ENCODE measurements around the gene IQSEC2.
A peak's percentile ranks its signal among the peaks of the same experiment; 100 is the strongest.

Gene IQSEC2

DNA sequence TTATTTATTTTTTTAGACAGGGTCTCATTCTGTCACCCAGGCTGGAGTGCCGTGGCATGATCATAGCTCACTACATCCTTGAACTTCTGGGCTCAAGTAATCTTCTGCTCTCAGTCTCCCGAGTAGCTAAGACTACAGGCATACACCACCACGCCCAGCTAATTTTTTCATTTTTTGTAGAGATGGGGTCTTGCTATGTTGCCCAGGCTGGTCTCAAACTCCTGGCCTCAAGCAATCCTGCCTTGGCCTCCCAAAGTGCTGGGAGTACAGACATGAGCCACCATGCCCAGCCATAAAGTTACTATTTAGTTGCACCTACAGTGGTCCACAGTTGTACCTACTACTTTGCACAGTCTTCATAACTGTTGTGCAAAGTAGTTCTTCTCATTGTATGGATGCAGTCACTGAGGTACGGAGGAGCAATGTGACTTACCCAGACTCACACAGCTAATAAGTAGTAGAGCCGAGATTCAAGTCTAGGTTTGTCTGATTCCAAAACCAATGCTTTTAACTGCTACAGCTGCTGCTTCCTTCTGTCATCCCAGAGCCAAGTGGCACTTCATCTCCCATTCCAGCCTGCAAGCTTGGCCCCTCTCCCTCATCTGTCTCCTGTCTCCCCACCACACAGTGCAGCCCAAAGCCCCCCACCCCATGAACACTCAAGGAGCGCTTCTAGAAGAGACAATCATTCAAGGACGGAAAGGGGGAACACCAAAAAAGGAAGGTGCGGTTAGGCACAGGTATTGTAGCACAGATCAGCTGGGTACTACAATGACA lies 24.0 kb upstream of the IQSEC2 start:
- DNase-seq, result no peak

GRCh38 chrX:53303195-53303594 lies 21.8 kb upstream of the IQSEC2 start:
- DNase-seq, result no peak

DNA sequence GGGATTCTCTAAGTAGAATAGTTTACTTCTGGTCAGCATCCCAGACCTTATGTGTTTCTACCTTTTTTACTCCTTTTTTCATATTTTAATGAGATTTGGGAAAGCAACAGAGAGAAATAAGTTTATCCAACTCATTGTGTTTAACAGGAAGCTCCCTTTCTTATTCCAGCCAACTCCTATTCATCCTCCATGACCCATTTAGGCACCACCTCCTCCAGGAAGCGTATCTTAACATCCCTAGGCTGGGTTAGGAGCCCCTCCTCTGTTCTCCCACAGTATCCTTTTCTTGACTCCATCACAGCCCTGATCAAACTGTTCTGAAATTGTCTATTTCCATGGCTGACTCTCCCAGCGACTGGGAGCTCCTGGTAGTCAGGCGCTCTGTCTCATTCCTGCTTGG lies 18.8 kb upstream of the IQSEC2 start:
- DNase-seq, result no peak

DNA sequence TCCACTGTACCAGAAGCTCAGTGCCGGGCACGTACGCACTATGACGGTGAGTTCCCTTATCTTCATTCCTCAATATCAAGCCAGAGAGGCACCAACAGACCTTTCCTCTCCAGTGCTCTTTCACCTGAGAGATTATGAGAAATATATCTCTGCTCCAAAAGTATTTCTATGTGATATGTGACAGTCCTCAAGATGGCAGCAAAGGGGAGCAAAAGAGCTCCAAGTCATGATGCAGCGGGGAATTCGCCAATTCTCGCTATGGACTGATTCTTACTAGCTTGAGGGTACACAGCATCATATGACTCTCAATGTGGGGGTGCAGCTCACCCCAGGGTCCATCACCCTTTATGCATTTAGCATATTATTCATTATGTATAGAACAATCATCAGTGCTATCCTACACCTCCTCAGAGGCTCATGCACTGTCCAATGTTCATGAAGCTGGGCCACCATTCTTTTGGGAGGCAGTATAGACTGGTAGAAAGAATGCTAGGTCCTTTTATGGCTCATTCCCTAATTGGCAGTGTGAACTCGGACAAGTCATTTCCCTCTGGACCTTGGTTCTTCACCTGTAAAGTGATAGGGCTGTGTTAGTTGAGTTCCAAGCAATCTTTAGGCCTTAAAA lies 12.8 kb upstream of the IQSEC2 start:
- DNase-seq, result no peak

DNA sequence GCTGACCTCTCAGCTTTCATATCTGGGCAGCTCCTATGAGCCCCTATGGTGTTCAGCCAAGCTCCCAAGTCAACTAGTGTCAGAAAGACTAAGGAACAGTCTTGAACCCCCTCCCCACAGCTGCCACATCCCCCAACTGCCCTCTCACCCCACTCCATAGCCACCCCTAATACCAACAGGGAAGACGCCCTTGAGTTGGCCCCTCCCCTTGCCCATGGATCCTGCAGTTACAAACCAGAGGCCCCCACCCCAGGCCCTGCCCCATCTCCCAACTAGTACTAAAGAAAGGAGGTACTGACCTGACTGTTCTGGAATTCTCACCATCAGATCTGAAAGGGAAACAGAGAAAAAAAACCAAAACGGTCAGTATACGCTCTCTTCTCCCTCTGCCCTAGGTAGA lies 10.2 kb upstream of the IQSEC2 start:
- no peak for DNase-seq

- DNase-seq, result no peak
Observed at GRCh38 chrX:53290441-53291041, 9.2 kb upstream of the IQSEC2 start.

GRCh38 chrX:53288189-53288588 lies 6.8 kb upstream of the IQSEC2 start:
- DNase-seq, result no peak

DNA sequence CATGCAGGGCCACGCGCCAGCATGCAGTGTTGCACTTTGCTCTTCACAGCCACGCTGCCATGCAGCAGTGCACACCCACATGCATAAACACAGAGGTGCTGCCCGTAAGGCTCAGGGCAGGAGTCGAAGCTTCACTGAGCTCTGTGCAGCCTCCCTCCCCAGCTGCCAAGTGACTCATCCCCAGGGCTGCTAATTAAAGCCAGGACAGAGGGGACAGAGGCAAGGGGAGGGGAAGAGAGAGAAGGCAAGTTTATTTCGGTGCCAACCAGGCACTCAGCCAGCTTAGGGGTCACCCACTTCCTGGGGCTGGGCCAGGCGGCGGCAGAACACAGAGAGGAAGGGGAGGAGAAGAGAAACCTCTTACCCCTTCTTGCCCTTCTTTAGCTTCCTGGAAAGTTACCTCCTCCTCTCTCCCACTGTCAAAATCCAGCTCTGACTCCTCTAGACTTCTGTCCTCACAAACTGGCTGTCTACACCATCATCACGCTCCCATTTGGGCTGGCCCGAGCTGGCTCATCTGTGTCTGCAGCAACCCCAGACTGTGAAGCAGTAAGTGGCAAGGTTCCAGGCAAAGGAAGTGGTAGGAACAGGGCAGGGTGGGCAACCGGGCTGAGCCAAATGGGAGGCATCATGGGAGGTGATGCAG lies 6.2 kb upstream of the IQSEC2 start:
- DNase-seq, result peak; percentile 78

- DNase-seq, result no peak
Observed at GRCh38 chrX:53286171-53286570, 4.8 kb upstream of the IQSEC2 start.

DNA sequence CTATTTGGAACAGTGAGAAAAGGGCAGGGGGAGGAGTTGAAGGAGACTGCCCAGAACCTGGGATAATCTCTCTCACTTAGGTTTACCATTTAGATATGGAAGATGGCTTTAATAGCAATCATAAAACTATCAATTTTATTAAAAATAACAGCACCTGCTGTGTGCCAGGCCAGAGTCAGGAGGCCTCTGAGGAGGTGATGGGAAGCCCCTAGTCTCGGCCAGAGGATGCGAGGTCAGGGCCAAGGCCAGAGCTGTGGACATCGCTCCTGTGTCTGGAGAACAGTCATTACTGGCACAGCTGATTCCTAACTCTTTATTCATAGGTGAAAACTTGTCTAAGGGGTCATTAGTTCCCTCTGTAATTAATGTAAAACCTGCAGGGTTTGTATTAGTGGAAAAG lies 4.2 kb upstream of the IQSEC2 start:
- DNase-seq, result no peak

DNA sequence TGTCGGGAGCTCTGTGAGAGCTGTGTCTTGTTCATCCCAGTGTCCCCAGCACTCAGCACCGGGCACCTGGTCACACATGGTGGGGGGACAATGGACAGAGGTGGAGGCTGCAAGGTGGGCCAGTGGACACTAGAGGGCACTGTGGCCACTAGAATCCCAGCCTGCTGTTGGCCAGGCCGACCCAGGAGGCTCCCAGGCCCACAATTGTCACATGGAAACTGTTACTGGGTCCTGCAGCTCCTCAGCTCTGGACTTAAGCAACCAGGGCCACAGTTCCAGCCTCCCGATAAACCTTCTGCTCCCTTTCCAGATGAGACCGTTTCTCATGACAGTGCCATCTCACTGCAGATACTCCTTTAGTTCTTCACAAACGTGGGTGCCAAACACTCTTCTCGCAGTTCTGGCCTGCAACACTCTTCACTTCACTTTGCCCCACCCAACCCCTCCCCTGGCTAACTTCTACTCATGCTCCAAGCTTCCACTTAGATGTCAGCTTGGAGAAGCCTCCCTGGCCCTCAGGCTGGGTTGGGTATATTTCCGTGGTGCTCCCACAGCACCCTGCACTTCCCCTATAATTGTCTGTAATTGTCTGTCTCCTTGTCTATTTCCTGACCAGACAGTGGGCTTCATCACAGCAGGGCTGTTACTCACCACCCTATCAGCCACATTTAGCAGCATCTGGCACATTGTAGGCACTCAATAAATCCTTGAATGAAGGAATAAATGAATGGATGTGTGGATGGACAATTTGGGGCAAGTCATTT lies 3.5 kb upstream of the IQSEC2 start:
- DNase-seq, result peak; percentile 29

- DNase-seq, result no peak
Observed at GRCh38 chrX:53283567-53283966, 2.2 kb upstream of the IQSEC2 start.

GRCh38 chrX:53283099-53283498 lies 1.7 kb upstream of the IQSEC2 start:
- DNase-seq, result no peak

DNA sequence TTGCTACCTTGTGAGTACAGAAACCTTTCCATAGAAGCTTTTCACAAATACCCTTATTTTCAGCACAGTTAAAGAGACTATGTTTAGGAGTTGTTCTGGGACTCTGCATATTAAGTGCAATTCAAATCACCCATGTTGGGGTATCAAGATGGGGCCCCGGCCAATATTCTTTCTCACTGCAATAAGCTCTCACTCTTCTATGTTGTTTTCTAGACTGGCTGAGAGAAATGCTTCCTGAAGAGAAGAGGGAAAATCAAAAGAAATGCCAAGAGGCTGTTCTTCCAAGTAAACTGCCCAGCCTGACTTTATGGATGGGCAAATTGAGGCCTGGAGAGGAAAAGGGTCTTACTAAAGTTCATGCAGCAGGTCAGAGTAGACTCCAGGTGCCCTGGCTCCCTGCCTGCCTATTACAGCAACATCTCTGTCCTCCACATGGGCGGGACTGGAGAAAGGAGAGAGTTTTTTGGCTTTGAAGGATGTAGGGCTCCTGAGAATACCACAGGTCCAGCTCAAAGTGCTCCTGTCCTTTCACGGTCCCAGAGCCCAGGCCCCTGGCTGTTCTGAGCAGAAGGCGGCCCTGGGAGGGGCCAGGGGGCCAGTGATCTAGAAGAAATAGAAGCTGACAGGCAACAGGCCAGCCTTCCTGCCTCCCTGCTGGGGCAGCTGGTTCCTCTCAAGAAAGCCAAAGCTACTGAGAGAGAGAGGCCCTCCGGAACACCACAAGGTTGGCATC lies 745 bp upstream of the IQSEC2 start:
- no peak for DNase-seq

- peak; percentile 53 for DNase-seq
Observed at GRCh38 chrX:53280331-53281320, 758 bp downstream of the IQSEC2 start.

DNA sequence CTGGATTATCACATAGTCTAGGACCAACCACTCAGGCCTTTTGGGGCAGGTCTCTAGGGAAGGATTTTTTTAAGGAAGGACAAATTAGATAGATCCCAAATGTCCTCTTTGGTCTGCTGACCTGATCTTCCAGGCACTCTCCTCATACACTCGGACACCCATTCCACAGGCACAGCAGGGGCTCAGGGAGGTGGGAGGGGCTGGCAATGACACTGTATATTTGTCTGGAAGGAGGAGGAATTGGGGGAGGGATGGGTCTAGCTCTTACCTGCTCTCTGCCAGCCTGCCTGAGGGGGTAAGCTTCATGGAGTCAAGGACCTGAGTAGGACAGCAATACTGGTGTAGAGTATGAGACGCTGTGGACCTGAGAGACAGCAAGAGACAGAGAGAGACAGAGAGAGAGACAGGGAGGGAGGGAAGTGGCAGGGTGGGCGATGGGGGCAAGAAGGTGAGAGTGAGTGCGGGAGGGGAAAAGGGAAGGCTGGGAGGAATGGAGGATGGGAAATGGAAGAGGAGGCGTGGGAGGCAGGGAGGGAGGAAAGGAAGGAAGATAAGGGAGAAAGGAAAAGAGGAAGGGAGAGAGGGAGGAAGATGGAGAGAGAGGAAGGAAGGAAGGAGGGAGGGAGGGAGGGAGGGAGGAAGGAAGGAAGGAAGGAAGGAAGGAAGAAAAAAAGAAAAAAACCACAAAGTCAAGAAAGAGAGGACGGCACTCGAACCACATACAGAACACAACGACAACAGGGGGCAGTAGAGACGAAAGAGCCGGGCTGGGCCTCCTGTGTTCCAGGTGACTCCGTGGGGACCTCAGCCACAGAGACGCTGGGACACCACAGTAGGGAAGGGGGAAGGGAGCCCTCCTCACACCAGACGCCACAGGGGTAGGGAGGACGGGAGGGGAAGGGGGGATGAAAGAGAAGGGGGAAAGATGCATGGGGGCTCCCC lies 1.8 kb downstream of the IQSEC2 start:
- no peak for DNase-seq

GRCh38 chrX:53272808-53273337 lies 8.5 kb downstream of the IQSEC2 start:
- no peak for DNase-seq

- no peak for DNase-seq
Observed at GRCh38 chrX:53269536-53270107, 11.8 kb downstream of the IQSEC2 start.

DNA sequence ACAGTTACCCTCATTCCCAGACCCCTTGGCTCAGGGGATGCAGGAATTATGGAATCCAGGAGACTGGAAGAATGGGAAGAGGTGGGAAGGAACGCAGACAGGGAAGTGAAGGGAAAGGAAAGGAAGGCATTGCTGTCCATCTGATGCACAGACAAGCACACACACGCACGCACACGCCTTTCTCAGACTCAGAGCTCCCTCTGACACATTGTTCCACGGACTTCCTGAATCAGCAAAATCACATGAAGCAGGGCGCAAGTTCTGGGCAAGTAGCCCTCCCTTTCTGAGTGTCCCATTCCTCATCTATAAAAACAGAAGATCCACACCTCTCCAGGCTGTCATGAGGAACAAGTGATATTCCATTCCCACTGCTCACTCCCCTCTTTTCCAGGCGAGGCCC lies 13.2 kb downstream of the IQSEC2 start:
- no peak for DNase-seq
